ENCODE data around the gene MTX1. TPM values are rescaled to one million over a fixed set of nuclear protein-coding genes. Genes with fewer than 3 reads are reported as not detected.

MTX1 gene
- polyA plus RNA-seq, 1 donor (not counting 4 experiments of a cell fraction or from before 2014, with no cell fraction given), result 43.4 TPM

- Histone ChIP-seq H3K27ac (ENCODE audit: control insufficient read depth, insufficient read depth, low read length) (no peak overlapping the region), H3K36me3 (ENCODE audit: control insufficient read depth in 2 of 2, extremely low read depth in 1 of 2, insufficient read depth in 2 of 2, low read length in 2 of 2) (peaks cover 4 to 10% of the 10 kb centered on the region in 2 experiments), H3K9ac (ENCODE audit: control insufficient read depth, extremely low read depth, insufficient read depth, low read length) (no peak overlapping the region), H3K9me3 (ENCODE audit: control insufficient read depth, low read depth, low read length) (no peaks in the 10 kb centered on the region), H3K79me2 (ENCODE audit: control insufficient read depth, insufficient read depth, low read length) (peaks cover 1% of the 10 kb centered on the region), H4K20me1 (ENCODE audit: control insufficient read depth, extremely low read depth, insufficient read depth, low read length) (no peaks in the 10 kb centered on the region), H3K4me1 (ENCODE audit: control insufficient read depth, extremely low read depth, insufficient read depth, low read length) (peaks cover 15% of the 10 kb centered on the region), H3K9me1 (ENCODE audit: control insufficient read depth, extremely low read depth, insufficient read depth, low read length) (no peaks in the 10 kb centered on the region), H3K4me3 (ENCODE audit: control insufficient read depth in 2 of 3, extremely low read depth in 1 of 3, insufficient read depth in 2 of 3, low read depth in 1 of 3, low read length in 3 of 3) (no peak overlapping the region), H3K27me3 (ENCODE audit: control insufficient read depth, extremely low read depth, insufficient read depth, low read length) (no peaks in the 10 kb centered on the region), H2AFZ (ENCODE audit: control insufficient read depth, low read length) (no peak overlapping the region), H3K4me2 (ENCODE audit: control insufficient read depth, extremely low read depth, insufficient read depth, low read depth, low read length) (no peak overlapping the region)
- dilution Hi-C loops (cut with MboI; ENCODE audit: extremely low pct_ligation_motif_present, low sequenced_read_pairs), result no loop called here
- no peak for FAIRE-seq
- no peak for DNase-seq (ENCODE audit: low read depth, low spot score)
- no peak for TF ChIP-seq EZH2 (IDR thresholded peaks at IDR 0.05; ENCODE audit: low read length)
- TF ChIP-seq, protein P1, sequence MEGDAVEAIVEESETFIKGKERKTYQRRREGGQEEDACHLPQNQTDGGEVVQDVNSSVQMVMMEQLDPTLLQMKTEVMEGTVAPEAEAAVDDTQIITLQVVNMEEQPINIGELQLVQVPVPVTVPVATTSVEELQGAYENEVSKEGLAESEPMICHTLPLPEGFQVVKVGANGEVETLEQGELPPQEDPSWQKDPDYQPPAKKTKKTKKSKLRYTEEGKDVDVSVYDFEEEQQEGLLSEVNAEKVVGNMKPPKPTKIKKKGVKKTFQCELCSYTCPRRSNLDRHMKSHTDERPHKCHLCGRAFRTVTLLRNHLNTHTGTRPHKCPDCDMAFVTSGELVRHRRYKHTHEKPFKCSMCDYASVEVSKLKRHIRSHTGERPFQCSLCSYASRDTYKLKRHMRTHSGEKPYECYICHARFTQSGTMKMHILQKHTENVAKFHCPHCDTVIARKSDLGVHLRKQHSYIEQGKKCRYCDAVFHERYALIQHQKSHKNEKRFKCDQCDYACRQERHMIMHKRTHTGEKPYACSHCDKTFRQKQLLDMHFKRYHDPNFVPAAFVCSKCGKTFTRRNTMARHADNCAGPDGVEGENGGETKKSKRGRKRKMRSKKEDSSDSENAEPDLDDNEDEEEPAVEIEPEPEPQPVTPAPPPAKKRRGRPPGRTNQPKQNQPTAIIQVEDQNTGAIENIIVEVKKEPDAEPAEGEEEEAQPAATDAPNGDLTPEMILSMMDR (optimal IDR thresholded peaks at IDR 0.05 in 1 of 3, IDR thresholded peaks at IDR 0.05 in 1 of 3, conservative IDR thresholded peaks at IDR 0.05 in 1 of 3; ENCODE audit: extremely low read depth in 1 of 3, insufficient read depth in 2 of 3, low read length in 3 of 3), result no peak
Observed at GRCh38 chr1:155177918-155178281, 30.6 kb upstream of the MTX1 start.

GRCh38 chr1:155178441-155179111 is 29.9 kb upstream of the MTX1 start:
- no peak for DNase-seq (ENCODE audit: low read depth, low spot score)

More at GRCh38 chr1:155178441-155179111, 29.9 kb upstream of the MTX1 start:
- TF ChIP-seq, protein P1 (optimal IDR thresholded peaks at IDR 0.05 in 1 of 3, IDR thresholded peaks at IDR 0.05 in 1 of 3, conservative IDR thresholded peaks at IDR 0.05 in 1 of 3; ENCODE audit: extremely low read depth in 1 of 3, insufficient read depth in 2 of 3, low read length in 3 of 3), result no peak
- no peak for TF ChIP-seq EZH2 (IDR thresholded peaks at IDR 0.05; ENCODE audit: low read length)
- no peaks in the 10 kb centered on the region for H4K20me1 ChIP-seq (ENCODE audit: control insufficient read depth, extremely low read depth, insufficient read depth, low read length)
- H3K4me2 ChIP-seq (ENCODE audit: control insufficient read depth, extremely low read depth, insufficient read depth, low read depth, low read length), result no peak overlapping the region
- H3K79me2 ChIP-seq (ENCODE audit: control insufficient read depth, insufficient read depth, low read length), result no peaks in the 10 kb centered on the region
- no peaks in the 10 kb centered on the region for H3K9me1 ChIP-seq (ENCODE audit: control insufficient read depth, extremely low read depth, insufficient read depth, low read length)
- no peaks in the 10 kb centered on the region for H3K27me3 ChIP-seq (ENCODE audit: control insufficient read depth, extremely low read depth, insufficient read depth, low read length)
- H3K9me3 ChIP-seq (ENCODE audit: control insufficient read depth, low read depth, low read length), result no peaks in the 10 kb centered on the region
- no peak overlapping the region for H3K27ac ChIP-seq (ENCODE audit: control insufficient read depth, insufficient read depth, low read length)
- H2AFZ ChIP-seq (ENCODE audit: control insufficient read depth, low read length), result no peak overlapping the region
- H3K9ac ChIP-seq (ENCODE audit: control insufficient read depth, extremely low read depth, insufficient read depth, low read length), result no peak overlapping the region
- peaks cover 12% of the 10 kb centered on the region for H3K4me1 ChIP-seq (ENCODE audit: control insufficient read depth, extremely low read depth, insufficient read depth, low read length)
- H3K4me3 ChIP-seq (ENCODE audit: control insufficient read depth in 2 of 3, extremely low read depth in 1 of 3, insufficient read depth in 2 of 3, low read depth in 1 of 3, low read length in 3 of 3), result no peak overlapping the region
- FAIRE-seq, result no peak
- H3K36me3 ChIP-seq (ENCODE audit: control insufficient read depth in 2 of 2, extremely low read depth in 1 of 2, insufficient read depth in 2 of 2, low read length in 2 of 2), result peaks cover 4 to 10% of the 10 kb centered on the region in 2 experiments
- dilution Hi-C loops (cut with MboI; ENCODE audit: extremely low pct_ligation_motif_present, low sequenced_read_pairs), result no loop called here

Measured in keratinocyte (primary cell).